Islet of Langerhans (tissue), 1 donor: ENCODE data around the gene ACAT2.
A peak's percentile ranks its signal among the peaks of the same experiment; 100 is the strongest.
"Not testable (repeated sequence)": the region's sequence is repeated elsewhere in the genome, so short reads cannot be mapped to it uniquely, and the experiment has no call there.

Source experiments
- FAIRE-seq: peaks from one replicate; lab custom pipeline; 2011; peaks lifted over from hg19 to GRCh38; lab: Jason Lieb, UNC

ACAT2 gene

DNA sequence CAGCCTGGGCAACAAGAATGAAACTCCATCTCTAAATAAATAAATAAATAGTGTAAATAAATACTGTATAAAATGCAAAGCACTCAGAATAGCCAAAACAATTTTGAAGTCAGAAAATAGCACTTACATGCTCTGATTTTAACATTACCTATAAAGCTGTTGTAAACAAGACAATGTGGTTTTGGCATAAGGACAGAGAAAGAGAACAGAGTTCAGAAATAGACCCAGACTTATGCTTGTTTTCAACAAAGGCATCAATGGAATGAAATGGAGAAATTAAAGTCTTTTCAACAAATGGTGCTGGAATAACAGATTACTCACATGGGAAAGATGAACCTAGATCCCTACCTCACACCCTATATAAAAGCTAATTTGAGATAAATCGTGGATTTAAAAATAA, 10.4 kb downstream of the ACAT2 start:
- FAIRE-seq = no peak

DNA sequence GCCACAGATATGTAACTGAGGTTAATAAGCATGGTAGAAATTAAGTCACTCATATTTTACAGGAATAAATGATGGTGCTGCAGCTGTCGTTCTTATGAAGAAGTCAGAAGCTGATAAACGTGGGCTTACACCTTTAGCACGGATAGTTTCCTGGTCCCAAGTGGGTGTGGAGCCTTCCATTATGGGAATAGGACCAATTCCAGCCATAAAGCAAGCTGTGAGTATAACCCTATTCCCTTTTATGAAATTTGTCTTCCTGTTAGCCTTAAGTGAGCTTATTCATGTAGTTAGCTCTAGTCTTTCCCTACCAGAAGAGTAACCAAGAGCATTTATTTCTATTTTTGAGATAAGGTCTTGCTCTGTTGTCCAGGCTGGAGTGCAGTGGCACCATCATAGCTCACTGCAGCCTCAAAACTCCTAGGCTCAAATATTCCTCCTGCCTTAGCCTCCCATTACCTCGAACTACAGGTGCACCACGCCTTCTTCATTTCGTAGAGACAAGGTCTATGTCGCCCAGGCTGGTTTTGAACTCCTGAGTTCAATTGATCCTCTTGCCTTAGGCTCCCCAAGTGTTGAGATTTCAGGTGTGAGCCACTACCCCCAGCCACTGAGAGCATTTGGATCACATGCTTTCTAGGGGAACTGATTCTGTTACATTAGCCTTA, 15.5 kb downstream of the ACAT2 start:
- no peak for FAIRE-seq

DNA sequence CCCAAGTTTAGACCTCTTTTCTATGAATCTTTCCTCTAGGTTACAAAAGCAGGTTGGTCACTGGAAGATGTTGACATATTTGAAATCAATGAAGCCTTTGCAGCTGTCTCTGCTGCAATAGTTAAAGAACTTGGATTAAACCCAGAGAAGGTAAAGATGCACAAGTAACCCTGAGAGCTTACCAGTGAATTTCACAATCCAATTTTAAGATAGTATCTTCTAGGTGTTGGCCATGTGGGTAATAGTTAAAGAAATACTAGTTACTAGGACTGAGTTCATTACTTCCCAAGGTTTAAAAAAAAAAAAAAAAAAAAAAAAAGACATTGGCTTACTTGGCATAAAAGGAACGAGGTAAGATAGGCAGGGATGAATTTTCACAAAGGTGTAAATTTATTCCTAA, 16.3 kb downstream of the ACAT2 start:
- FAIRE-seq = no peak

DNA sequence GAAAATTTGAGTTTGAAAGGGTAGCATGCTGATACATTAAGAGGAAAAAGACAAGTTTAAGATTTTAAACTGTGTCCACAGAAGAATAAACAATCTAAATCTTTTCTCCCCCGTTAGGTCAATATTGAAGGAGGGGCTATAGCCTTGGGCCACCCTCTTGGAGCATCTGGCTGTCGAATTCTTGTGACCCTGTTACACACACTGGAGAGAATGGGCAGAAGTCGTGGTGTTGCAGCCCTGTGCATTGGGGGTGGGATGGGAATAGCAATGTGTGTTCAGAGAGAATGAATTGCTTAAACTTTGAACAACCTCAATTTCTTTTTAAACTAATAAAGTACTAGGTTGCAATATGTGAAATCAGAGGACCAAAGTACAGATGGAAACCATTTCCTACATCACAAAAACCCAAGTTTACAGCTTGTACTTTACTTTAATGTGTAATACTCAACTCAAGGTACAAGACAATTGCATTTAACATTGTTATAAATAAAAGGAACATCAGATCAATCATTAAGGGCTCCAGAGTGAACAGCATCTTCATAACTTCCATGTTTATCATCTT, 16.8 kb downstream of the ACAT2 start:
- no peak for FAIRE-seq

DNA sequence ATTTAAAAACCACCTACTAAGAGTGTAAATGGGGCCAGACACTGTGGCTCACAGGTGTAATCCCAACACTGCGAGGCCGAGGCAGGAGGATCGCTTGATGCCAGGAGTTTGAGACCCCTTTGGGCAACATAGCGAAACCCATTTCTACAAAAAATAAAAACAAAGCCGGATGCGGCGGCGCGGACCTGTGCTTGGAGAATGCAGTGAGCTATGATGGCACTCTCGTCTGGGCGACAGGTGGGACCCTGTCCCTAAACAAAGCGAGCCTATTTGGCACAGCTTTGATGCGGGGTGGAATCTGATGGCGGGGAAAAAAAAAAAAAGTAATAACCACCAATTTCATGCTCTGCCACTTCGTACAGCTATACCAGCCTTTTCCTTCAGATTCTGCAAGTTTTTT, 26.4 kb downstream of the ACAT2 start:
- no peak for FAIRE-seq

DNA sequence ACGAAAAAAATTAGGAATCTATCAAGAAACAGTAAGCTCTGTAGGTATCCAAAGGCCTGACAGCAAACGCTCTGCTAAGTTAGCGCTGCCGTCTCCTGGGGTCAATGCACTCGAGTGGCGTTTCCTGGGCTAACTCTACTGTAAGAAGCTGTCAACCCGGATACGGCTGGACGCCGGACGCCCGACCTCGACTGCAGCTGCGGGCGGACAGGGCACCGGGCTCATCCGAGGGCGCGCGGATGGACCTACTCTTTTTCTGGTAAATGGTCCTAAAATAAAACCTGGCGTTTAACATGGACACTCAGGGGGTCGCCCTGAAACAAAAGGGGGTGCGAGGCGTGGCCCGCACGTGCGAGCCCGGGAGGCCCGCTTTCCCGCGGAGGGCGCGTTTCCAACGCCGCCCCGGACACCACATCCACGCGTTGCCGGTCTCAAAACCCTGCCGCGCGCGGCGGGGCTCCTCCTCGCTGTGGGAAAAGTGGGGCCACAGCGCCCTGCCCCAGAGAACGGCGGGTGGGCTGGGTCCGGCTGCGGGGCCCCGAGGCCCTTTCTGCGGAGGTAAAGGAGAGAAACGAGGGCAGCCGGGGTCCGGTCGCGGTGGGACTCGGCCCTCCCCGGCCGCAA, 27.0 kb downstream of the ACAT2 start:
- FAIRE-seq = no peak

DNA sequence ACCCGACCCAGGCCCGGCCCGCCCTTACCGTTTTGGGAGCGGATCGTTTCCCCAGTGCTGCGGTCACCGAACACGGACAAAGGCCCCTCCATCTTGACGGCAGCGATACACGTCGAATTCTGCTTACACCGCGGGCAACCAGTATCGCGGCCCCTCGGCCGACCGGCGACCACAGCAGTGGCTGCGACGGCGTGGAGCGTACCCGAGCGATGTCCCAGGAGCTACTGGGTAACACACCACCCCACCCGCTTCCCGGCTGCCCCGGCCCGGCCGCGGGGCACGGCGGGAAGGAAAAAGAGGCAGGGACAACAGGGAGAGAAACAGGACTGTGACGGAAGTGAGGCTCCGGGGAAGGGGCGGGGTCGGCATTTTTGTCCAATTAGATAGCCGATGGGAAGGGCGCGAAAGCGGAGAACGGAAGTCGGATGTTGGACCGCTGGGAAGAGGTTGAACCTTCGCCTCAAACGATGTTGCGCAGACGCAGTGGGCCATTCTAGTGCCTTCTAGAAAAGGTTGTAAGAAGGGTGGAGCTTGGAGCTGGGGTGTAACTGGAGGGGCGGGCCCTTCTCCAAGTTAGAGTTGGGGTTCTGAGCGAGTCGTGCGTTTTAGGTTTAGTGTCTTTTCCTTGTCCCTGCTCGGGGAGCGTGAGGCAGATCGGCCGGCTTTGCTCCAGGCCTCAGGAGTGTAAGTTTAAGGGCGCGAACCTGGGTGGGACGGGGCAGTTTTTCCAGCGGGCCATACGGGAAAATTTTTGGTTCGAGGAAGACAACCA, 27.7 kb downstream of the ACAT2 start, which contains the start of gene TCP1:
TSS of gene TCP1 (minus strand) at position 226 of the 772 bp plus-strand sequence. CDS start at position 92, 134 bp downstream.
- peak; percentile 76 for FAIRE-seq

DNA sequence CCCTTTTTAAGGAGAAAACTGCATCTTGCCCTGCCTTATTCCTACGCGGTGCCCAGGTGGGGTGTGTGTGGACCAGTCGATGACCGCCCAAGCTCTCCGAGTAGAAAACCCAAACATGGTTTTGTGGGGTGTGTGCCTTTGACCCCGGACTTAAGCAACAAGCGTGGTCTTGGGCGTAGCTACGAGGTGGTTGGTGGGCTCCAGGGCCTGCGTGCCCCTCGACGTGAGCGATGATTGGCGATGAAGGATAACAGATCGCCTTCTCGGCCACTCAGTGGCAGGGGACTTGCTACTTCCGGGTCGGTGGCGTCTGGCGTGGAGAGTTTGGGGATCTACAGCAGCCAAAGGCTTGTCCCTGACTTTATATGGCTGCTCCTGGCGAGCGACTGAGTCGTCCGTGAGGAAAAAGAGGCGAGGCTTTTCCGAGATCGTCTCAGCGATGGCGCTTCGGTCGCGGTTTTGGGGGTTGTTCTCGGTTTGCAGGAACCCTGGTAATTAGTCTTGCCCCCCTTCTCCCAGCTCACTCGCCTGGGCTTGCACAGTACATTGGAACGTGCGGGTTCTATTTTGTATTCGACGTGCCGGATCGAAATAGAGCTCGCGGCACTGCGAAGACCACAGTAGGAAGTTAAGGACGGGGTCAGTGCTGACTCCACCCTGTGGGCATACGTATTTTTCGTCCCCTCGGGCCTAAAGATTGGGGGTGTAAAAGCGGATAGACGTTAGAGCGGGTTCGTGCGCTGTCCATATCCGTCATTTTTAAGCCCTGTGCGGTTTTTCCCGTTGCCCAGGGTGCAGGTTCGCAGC, 28.5 kb downstream of the ACAT2 start, which contains the start of gene MRPL18:
TSS of gene MRPL18 (plus strand) at position 319 of the 807 bp plus-strand sequence. CDS start at position 440, 121 bp downstream.
- FAIRE-seq = peak; percentile 33

DNA sequence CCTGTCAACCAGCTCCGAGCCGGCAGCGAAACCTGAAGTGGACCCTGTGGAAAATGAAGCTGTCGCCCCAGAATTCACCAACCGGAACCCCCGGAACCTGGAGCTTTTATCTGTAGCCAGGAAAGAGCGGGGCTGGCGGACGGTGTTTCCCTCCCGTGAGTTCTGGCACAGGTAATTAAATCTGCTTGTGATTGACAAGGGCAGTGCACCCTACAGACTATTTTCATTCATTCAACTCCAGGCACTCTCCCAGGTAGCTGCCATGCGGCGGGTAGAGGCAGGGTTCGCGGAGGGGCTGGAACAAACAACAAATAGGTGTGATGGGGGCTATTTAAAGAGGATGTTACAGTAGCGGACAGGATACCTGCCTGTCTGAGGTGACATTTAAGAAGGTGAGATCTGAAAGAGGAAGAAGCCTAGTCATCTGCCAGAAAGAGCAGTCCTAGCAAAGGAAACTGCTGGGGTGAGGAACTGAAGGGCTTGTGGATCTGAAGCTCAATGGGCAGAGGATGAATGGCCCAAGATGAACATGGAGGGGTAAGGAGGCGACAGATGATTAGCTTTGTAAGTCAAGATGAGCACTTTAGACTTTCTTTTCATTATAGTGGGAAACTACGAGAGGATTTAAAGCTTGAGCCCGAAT, 29.2 kb downstream of the ACAT2 start:
- FAIRE-seq = no peak

DNA sequence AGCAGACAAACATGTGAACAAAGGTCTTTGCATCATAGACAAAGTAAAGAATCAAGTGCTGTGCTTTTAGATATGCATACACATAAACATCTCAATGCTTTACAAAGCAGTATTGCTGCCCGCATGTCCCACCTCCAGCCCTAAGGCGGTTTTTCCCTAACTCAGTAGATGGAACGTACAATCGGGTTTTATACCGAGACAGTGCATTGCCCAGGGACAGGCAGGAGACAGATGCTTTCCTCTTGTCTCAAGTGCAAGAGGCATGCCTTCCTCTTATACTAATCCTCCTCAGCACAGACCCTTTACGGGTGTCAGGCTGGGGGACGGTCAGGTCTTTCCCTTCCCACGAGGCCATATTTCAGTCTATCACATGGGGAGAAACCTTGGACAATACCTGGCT, 33.1 kb downstream of the ACAT2 start:
- FAIRE-seq = not testable (repeated sequence)

DNA sequence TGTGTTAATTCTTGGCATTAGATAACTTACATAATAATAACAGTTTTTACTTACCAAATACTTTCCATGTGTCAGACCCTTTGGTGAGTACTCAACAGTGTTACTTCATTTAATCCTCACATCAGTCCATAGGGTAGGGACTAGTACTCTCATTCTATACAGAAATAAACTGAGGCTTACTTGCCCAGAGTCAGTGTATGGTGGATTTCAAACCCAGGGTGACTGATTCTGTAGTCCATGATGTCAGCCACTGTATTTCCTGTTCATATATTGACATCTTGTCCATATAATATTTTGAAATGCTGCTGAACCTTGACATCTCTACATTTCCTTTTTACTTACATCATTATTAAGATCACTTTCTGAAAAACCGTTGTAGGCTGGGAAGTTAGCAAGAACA, 35.7 kb downstream of the ACAT2 start:
- no peak for FAIRE-seq

DNA sequence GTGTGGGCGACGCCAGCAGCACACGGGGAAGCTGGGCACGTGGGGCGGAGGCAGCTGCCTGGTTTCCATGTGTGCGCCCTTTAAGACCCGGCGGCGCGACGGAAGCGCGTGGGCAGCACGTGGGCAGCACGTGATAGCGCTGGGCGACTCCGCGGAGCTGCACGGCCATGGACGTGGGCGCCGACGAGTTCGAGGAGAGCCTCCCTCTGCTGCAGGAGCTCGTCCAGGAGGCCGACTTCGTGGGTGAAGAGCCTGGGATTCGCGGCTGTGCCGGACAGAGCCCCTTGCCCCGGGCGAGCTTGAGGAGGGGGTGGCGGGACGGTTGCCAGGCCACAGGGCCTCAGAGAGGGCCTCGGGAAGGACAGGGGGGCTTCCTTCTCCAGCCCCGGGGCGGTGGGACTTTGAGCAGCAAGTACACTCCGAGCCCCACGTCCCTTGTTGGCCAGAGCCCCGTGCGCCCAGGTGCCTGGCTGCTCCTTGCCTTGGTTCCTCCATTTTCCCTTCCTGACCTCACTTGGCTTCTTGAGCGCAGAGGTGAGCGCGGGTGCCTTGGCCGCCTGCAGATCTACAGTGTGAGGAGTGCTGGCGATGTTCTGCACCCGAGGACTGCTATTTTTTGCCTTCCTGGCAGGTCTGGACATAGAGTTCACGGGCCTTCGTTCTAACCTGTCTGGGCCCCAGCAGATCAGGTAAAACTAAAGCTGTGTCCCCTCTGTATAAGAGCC, 38.5 kb downstream of the ACAT2 start, which contains the start of gene PNLDC1:
TSS of gene PNLDC1 (plus strand) at position 136 of the 725 bp plus-strand sequence. CDS start at position 168, 32 bp downstream.
- FAIRE-seq = no peak

DNA sequence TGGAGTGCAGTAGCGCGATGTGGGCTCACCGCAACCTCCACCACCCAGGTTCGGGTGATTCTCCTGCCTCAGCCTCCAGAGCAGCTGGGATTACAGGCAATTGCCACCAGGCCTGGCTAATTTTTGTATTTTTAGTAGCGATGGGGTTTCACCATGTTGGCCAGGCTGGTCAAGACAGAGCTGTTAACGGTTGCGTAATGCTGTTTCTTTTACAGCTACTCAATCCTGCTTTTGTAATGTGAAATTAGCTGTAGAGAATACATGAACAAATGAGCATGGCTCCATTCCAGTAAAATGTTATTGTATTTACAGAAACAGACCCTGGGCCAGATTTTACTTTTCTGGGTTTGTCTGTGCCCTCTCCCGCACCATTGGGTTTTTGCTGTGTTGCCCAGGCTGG, 40.1 kb downstream of the ACAT2 start:
- no peak for FAIRE-seq

DNA sequence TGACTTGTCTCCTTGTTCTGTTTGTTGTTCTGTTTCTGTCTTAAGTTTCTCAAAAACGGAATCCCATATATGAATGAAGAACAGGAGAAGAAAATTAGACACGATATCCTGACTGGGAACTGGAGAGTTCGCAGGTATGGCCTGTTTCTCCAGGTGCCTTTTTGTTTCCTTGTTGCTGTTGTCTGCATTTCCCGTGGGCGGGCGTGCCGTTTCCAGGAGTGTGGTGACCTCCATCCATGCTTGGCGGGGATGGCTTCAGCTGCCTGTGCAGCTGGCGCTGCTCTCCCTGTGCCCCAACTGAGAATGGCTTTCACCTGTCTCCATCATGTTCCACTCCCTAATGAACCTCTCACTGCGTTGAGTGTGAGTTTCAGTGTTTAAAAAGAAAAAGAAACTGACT, 42.7 kb downstream of the ACAT2 start:
- no peak for FAIRE-seq

DNA sequence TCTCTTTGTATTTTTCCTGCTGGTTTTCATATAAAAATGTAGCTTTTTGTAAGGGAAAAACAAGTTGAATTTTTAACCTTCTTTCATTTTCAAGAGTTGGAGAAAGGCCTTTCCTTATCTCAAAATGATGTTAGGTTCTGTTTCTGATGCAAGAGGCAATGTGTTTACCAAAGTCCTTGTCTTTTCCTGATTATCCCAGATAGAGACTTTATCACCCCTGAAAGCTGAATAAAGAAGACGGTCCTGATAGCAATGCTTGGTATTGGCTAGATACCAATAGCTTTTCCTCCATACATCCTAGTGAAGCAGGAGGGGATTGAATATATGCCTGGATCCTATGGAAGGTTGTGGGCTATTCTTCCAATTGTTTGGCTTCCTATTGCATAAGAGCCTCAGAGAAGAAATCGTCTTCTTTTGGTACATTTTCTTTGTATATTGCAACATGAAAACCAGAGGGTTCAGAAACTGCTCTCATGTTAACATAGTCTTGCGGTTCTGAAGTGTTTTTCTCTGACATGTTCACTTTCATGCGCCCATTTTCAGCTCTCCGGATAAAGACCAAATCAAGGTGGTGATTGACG, 43.7 kb downstream of the ACAT2 start:
- FAIRE-seq = no peak

DNA sequence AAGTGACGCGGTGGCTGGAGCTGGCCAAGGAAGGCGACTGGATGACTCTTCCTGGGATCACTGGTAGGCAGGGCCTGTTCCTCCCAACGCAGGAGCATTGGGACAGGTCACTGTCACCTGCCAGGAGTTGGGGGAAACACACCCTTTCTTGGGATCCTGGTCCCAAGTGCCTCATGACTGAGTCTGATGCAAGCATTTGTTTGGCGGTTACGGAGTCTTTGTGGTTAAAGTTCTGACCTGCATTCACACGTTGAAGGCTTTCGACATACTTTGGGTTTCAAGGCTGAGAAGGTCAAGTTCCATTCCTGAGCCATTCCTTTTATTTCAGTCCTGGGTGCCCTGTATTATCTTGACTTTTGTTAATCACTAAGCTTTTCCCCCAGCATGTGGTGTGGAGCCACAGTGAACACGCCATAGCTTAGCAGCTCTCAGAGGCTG, 44.2 kb downstream of the ACAT2 start:
- no peak for FAIRE-seq

DNA sequence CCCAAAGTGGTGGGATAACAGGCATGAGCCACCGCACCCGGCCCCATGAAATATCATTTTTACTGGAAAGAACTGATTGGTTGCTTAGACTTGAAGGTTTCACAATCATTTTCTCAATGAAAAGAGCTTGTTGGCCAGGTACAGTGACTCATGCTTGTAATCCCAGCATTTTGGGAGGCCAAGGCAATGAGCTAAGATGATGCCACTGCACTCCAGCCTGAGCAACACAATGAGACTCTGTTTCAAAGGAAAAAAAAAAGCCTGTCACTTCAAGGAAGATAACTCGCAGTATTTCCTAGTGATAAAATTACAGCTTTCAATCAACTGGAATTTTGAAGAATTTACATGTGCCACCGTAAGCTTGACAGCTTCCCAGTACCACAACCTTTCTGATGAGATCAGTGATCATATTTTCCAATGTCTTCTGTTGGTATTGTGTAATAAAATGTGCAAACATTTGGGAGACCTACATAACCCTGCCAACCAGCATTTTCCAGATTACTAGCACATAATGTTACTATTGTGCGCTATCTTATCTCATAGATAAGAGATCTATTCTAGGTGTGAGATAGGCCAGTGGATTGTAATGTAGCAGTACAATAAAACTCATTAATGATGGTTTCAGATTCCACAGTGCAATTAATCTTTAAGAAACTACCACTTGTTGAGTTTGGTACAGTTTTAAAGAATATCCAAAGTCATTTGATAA, 45.5 kb downstream of the ACAT2 start:
- no peak for FAIRE-seq

DNA sequence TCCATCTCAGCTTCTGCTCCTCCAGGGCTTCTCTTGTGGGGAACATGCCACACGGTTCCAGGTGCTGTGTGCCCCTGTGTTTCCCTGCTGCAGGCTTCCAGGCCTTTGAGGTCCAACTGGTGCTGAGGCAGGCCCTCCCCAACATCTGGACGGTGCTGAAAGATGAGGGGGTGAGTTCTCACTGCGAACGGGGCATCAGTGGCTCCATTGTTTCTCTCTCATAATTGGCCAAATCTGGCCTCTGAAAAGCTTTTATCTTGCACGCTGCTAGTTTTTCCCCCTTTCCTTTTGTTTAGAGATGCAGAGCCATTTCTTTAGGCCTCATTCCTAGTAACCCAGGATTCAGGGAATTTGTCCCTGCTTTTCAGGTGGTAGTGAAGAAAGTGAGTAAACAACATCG, 46.8 kb downstream of the ACAT2 start:
- FAIRE-seq = no peak

DNA sequence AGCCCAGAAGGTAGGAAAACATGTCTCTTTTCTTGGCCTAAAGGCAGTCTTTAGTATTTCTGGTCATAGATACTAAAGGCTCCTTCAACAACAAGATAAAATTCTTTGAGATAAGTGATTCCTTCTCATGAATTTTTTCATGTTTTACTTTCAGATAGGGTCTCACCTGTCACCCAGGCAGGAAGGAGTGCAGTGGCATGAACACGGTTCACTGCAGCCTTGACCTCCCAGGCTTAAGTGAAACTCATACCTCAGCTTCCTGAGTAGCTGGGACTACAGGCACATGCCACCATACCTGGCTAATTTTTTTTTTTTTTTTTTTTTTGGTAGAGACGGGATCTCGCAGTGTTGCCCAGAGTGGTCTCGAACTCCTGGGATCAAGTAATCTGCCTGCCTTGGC, 47.3 kb downstream of the ACAT2 start:
- FAIRE-seq = no peak

DNA sequence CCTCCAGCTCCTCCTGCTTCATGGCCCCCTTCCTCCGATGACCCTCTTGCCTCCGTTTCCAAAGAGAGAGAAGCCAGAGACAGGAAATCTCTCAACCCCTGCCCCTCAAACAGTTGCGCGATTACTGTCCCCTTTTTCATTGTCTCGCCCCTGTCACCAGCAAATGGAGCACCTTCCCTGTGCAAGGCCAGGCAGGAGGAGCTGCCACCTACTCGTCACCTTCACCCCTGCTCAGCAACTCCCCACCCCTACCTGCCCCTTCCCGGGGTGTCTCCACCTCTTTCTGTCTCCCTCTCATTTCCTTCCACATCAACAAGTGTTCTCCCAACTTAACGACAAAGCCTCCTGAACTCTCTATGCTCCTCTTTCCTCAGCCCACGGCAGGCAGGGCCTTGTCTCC, 51.9 kb downstream of the ACAT2 start:
- no peak for FAIRE-seq
